Femur (tissue), 1 donor: ENCODE results near the gene ZNF41.
A peak's percentile ranks its signal among the peaks of the same experiment; 100 is the strongest.
"Not testable (repeated sequence)": the region's sequence is repeated elsewhere in the genome, so short reads cannot be mapped to it uniquely, and the experiment has no call there.

ENCODE experiments used
- DNase-seq: peaks from one replicate; pipeline ENCODE4 v3.0.0-alpha.2; 2017

ZNF41 gene

GRCh38 chrX:47482512-47483305, at the start of gene ZNF41:
Gene ZNF41, minus strand, starts transcription at chrX:47483222. Its CDS starts 15,741 bp downstream, at chrX:47467481.
- DNase-seq: peak; percentile 86

- no peak for DNase-seq
These were observed 47.0 kb upstream of the ZNF41 start for GRCh38 chrX:47530049-47530448.

DNA sequence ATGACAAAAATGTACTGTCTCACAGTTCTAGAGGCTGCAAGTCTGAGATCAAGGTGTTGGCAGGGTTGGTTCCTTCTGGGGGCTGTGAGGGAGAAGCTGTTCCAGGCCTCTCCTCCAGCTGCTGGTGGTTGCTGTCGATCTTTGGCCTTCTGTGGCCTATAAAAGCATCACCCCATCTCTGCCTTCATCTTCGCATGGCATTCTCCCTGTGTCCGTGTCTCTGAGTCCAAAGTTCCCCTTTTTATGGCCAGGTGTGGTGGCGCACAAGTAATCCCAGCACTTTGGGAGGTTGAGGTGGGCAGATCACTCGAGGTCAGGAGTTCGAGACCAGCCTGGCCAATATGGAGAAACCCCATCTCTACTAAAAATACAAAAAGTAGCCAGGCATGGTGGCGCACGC, 46.5 kb upstream of the ZNF41 start:
- DNase-seq: no peak

GRCh38 chrX:47523713-47524166, 40.7 kb upstream of the ZNF41 start:
- no peak for DNase-seq

DNA sequence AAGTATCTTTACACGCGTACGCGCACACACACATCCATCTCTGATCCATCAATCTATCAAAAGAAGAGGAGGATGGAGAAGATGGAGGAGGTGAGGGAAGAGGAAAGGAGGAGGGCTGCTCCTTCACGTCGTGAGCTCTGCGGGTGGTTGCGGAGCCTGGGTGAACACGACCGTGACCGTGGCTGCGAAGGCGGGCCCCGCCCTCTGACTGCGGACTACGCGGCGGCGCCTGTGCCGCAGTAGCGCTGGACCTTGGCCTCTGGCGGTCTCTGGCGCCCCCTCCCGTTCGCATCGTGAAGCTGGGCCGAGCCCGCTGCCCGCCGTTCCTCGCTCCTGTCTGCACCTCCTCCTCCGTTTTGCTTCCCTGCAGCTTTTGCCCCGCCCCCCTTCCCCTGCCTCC, 40.3 kb upstream of the ZNF41 start:
- peak; percentile 89 for DNase-seq

DNA sequence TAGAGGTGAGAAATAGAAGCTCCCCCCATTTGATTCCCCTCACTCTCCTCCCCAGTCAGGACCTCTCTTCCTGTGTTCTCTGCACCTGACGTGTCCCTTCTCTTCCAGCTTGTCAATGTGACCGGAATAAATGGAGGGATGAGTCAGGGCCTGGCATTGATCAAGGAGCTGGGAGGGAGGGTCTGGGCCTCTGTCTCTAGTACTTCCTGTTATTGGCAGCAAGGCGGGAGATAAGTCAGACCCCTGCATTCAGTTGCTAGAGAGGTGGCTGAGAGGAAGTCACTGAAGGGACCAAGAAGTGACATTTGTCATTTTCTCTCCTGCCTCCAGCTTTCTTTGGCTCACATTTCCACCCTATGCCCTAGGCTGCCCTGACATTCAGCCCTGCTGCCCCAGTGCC, 35.1 kb upstream of the ZNF41 start:
- DNase-seq: no peak

- DNase-seq: no peak
These were observed 33.1 kb upstream of the ZNF41 start for GRCh38 chrX:47515941-47516665.

GRCh38 chrX:47514533-47515235, 31.7 kb upstream of the ZNF41 start:
- no peak for DNase-seq

DNA sequence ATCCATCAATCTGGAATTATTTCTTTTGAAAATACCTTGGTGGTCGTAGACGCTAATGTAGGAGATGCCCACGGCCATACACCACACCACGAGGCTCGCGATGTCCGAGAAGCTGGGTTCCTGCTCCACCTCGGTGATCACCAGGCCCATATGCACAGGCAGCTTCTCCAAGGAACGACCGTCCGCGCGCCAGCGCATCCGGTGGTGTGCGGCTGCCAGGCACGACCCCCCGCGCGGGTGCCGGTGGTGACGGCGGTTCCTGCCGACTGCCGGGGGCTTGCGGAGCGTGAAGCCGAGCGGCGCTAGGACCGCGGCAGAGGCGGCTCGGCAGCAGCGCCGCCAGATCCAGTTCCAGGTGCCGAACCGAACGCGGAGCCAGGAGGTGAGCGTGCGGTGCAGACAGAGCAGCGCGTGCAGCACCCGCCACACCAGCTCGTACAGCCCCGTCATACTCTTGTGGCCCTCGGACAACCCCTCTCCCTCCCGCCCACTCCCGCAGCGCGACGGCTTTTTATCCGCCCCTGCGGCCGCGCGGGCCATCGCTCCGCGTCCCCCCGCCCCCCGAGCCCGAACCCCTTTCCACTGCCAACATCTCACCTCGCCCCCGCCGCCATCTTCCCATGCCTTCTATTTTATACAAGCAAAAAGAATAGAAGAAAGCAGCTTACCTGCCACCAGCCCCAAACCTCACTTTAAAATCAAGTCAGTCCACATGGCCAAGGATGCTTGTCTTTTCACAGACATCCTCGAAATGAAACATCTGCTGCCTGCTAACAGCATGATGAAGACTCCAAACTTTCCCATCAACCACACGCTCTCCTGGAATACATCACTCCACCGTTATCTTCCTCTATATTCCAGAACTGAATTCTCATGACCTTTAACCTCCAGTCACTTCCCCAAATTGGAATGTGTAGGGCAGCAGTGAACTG, 30.3 kb upstream of the ZNF41 start:
- peak; percentile 29 for DNase-seq

DNA sequence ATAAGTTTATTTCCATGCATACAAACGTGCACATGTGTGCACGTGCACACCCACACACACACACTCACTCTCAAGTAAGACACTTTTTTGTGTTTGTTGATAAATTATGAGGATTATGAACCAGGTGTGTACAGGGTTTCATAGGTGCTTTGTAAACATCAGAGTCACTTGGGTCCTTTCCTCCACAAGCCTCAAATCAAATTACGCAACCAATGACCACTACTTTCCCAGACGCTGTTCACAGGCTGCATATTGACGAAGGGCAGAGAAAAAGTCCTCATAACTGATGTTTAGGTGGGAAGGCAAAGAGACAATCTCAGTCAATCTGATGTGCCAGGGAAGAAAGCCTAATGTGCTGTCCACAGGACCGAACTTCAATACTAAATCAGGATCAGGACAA, 29.4 kb upstream of the ZNF41 start:
- DNase-seq: not testable (repeated sequence)

DNA sequence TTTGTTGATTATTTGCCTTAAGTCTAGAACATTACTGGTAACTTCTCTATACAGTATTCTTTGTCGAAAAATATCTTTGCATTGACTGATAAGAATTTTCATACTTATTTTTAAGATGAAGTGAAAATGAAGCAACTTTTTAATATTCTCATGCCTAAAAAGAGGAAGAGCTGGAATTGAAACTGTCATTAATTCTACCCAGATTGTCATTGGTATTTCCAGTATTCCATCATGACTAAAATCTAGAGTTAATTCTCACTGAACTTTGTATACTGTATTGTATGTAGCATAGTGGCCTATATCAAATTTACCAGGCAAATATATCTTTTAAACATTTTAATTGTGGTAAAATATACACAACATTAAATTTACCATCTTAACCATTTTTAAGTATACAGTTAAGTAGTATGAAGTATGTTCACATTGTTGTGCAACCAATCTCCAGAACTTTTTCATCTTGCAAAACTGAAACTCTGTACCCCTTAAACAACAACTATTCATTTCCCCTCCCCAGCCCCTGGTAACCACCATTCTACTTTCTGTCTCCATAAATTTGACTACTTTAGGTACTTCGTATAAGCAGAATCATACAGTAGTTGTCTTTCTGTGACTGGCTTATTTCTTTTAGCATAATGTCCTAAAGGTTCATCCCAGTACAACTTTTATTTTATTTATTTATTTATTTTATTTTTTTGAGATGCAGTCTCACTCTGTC, 24.3 kb upstream of the ZNF41 start:
- DNase-seq: no peak

GRCh38 chrX:47503151-47503550, 20.1 kb upstream of the ZNF41 start:
- no peak for DNase-seq

DNA sequence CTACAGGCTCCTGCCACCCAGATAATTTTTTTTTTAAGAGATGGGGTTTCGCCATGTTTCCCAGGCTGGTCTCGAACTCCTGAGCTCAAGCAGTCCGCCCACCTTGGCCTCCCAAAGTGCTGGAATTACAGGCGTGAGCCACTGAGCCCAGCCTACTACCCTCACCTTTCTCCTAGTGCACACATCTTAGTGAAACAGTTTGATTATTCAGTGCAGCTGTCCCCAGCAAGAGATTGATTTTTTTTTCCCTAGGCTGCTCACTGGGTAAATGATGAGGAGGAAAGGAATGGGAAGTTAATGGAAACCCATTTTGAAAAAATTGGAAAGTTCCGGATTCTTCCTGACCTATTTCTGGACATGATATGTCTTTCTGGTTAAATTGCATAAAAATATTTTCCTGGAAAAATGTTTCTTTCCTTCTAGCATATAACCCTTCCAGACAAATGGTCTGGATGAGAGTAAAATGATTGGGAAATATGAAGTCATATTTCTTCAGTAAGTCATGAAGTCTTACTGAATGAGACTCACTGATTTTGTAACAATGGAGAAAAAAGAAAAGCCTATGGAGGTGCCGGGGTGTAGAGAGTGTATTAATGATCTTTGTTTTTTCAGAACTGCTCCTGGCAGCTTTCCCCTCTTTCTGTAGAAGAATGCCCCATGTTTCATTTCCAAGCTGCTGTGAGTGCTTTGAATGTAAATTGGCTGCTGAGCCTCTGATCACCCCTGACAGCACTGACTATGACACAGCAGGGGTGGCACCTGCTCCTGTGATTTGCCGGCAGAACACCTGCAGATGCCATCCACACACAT, 19.5 kb upstream of the ZNF41 start:
- DNase-seq: no peak

GRCh38 chrX:47501226-47502074, 18.4 kb upstream of the ZNF41 start:
- peak; percentile 43 for DNase-seq

GRCh38 chrX:47500554-47500953, 17.5 kb upstream of the ZNF41 start:
- no peak for DNase-seq

DNA sequence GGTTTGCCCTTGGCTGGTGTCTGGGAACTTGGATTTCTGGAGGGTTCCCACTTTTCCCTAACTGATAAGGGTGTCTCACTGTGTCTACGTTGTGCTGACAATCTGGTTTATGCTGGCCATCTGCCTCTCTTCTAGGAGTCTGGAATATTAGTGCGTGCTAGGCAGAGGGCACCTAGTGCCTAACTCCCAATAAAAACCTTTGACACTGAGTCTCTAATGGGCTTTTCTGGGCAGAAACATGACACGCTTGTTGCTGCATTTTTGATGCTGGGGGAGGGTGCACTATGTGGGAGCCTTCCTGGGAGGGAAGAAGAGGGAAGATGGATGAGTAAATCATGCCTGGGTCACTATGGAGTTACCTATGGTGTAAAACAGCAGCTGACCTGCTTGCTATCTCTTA, 16.3 kb upstream of the ZNF41 start:
- no peak for DNase-seq

GRCh38 chrX:47498411-47498810, 15.4 kb upstream of the ZNF41 start:
- no peak for DNase-seq

- no peak for DNase-seq
These were observed 14.4 kb upstream of the ZNF41 start for GRCh38 chrX:47497271-47497888.

- not testable (repeated sequence) for DNase-seq
These were observed 9.1 kb upstream of the ZNF41 start for GRCh38 chrX:47492133-47492532.
